WTC11 (cell line): ENCODE data around the gene ZNF254. TPM values are rescaled to one million over a fixed set of nuclear protein-coding genes. Genes with fewer than 3 reads are reported as not detected.

Source experiments
- ATAC-seq: fragments of 200-7000 bp; cut with Tn5 transposase; 2 replicates; pipeline ENCODE4 v1.10.0; 2021; ENCODE audit warnings: mild to moderate bottlenecking, moderate library complexity
- CTCF ChIA-PET: fragments of 300-600 bp; sonication (Branson Sonifier 250); formaldehyde crosslinking; loops from one replicate; lab custom pipeline; 2021; ENCODE audit warnings: antibody characterized with exemption; lab: Charles Lee
- POLR2A ChIA-PET: fragments of 350-600 bp; sonication (Branson Sonifier 250); formaldehyde crosslinking; loops from one replicate; lab custom pipeline; 2021; ENCODE audit warnings: antibody characterized with exemption; lab: Charles Lee
- DNase-seq: peaks from one replicate; pipeline ENCODE4 v3.0.0; 2021; ENCODE audit warnings: low spot score
- H3K27ac Mint-ChIP-seq: 2 replicates; pipeline ENCODE4 v1.8.0; 2021; ENCODE audit warnings: mixed read lengths
- H3K27me3 Mint-ChIP-seq: 2 replicates; pipeline ENCODE4 v1.8.0; 2021; ENCODE audit warnings: low read depth, mild to moderate bottlenecking, moderate library complexity, mixed read lengths
- H3K36me3 Mint-ChIP-seq: 2 replicates; pipeline ENCODE4 v1.8.0; 2021; ENCODE audit warnings: mixed read lengths
- H3K4me1 Mint-ChIP-seq: 2 replicates; pipeline ENCODE4 v1.8.0; 2022; ENCODE audit warnings: mixed read lengths
- H3K4me3 Mint-ChIP-seq: 2 replicates; pipeline ENCODE4 v1.8.0; 2021; ENCODE audit warnings: mild to moderate bottlenecking, moderate library complexity, mixed read lengths
- H3K9me3 Mint-ChIP-seq: 2 replicates; pipeline ENCODE4 v1.8.0; 2021; ENCODE audit warnings: mixed read lengths
- ATF3 ChIP-seq: sonication (generic); formaldehyde crosslinking; conservative IDR thresholded peaks from 2 replicates; pipeline ENCODE4 v1.8.1; 2022; ENCODE audit warnings: mild to moderate bottlenecking, missing genetic modification reagents
- CREM ChIP-seq: sonication (generic); formaldehyde crosslinking; IDR thresholded peaks from 2 replicates; pipeline ENCODE4 v1.8.1; 2022; ENCODE audit warnings: mild to moderate bottlenecking, missing genetic modification reagents, moderate library complexity
- EMX1 ChIP-seq: fragments of 250-450 bp; sonication (Bioruptor Pico); IDR thresholded peaks from 2 replicates; pipeline ENCODE4 v1.8.0; 2021; ENCODE audit warnings: mild to moderate bottlenecking
- ETV6 ChIP-seq: sonication (generic); formaldehyde crosslinking; IDR thresholded peaks from 2 replicates; pipeline ENCODE4 v1.8.1; 2022; ENCODE audit warnings: mild to moderate bottlenecking, missing genetic modification reagents
- GABPB1 ChIP-seq: sonication (generic); formaldehyde crosslinking; IDR thresholded peaks from 2 replicates; pipeline ENCODE4 v1.8.1; 2023; ENCODE audit warnings: mild to moderate bottlenecking, missing genetic modification reagents
- GRHL2 ChIP-seq: fragments of 250-450 bp; sonication (Bioruptor Pico); IDR thresholded peaks from 2 replicates; pipeline ENCODE4 v1.8.0; 2022; ENCODE audit warnings: mild to moderate bottlenecking, moderate library complexity; ENCODE audit not compliant: insufficient replicate concordance, severe bottlenecking
- NFE2L1 ChIP-seq: sonication (generic); formaldehyde crosslinking; IDR thresholded peaks from 2 replicates; pipeline ENCODE4 v1.8.1; 2023; ENCODE audit warnings: missing genetic modification reagents
- OVOL2 ChIP-seq: fragments of 250-450 bp; sonication (Bioruptor Pico); IDR thresholded peaks from 2 replicates; pipeline ENCODE4 v1.9.0; 2021; ENCODE audit warnings: mild to moderate bottlenecking, borderline replicate concordance
- TP53 ChIP-seq: sonication (generic); formaldehyde crosslinking; IDR thresholded peaks from 2 replicates; pipeline ENCODE4 v1.8.1; 2023; ENCODE audit warnings: mild to moderate bottlenecking, missing genetic modification reagents
- USF1 ChIP-seq: sonication (generic); formaldehyde crosslinking; IDR thresholded peaks from 2 replicates; pipeline ENCODE4 v1.8.0; 2022; ENCODE audit warnings: mild to moderate bottlenecking, missing genetic modification reagents
- ZNF423 ChIP-seq: fragments of 250-450 bp; sonication (Bioruptor Pico); IDR thresholded peaks from 2 replicates; pipeline ENCODE4 v2.1.2; 2022; ENCODE audit warnings: mild to moderate bottlenecking, moderate library complexity
- total RNA-seq: library from RNA; stranded (reverse); gene quantifications from 3 replicates; pipeline ENCODE4 v1.2.3, GENCODE V29; 2021
- TF ChIP-seq, protein P1 (sequence below): sonication (generic); formaldehyde crosslinking; conservative IDR thresholded peaks from 2 replicates; pipeline ENCODE4 v1.8.1; 2023; ENCODE audit warnings: mild to moderate bottlenecking, low read depth, missing genetic modification reagents, moderate library complexity
- TF ChIP-seq, protein P2 (sequence below): sonication (generic); formaldehyde crosslinking; IDR thresholded peaks from 2 replicates; pipeline ENCODE4 v1.8.1; 2022; ENCODE audit warnings: mild to moderate bottlenecking, missing genetic modification reagents, moderate library complexity, borderline replicate concordance
- TF ChIP-seq, protein P3 (sequence below): sonication (generic); formaldehyde crosslinking; IDR thresholded peaks from 2 replicates; pipeline ENCODE4 v1.8.0; 2022; ENCODE audit warnings: missing genetic modification reagents
- TF ChIP-seq, protein P4 (sequence below): sonication (generic); formaldehyde crosslinking; IDR thresholded peaks from 2 replicates; pipeline ENCODE4 v1.8.0; 2023; ENCODE audit warnings: mild to moderate bottlenecking, missing genetic modification reagents
- TF ChIP-seq, protein P5 (sequence below): sonication (generic); formaldehyde crosslinking; IDR thresholded peaks from 2 replicates; pipeline ENCODE4 v1.8.1; 2022; ENCODE audit warnings: low read depth, missing genetic modification reagents, borderline replicate concordance
- TF ChIP-seq, protein P6 (sequence below): sonication (generic); formaldehyde crosslinking; IDR thresholded peaks from 2 replicates; pipeline ENCODE4 v1.8.0; 2023; ENCODE audit warnings: missing genetic modification reagents

The ZNF254 gene
- total RNA-seq, 1 experiment from 2014 or later, result 34.5 TPM

- ChIA-PET CTCF (no interaction called here), POLR2A (no interaction called here)
- peaks cover 69% of the 10 kb centered on the region for H3K36me3 Mint-ChIP-seq
- H3K27ac Mint-ChIP-seq, result no peak overlapping the region
- no peak for ATAC-seq
- no peaks in the 10 kb centered on the region for H3K4me1 Mint-ChIP-seq
- DNase-seq, result no peak
- TF ChIP-seq, protein P1, sequence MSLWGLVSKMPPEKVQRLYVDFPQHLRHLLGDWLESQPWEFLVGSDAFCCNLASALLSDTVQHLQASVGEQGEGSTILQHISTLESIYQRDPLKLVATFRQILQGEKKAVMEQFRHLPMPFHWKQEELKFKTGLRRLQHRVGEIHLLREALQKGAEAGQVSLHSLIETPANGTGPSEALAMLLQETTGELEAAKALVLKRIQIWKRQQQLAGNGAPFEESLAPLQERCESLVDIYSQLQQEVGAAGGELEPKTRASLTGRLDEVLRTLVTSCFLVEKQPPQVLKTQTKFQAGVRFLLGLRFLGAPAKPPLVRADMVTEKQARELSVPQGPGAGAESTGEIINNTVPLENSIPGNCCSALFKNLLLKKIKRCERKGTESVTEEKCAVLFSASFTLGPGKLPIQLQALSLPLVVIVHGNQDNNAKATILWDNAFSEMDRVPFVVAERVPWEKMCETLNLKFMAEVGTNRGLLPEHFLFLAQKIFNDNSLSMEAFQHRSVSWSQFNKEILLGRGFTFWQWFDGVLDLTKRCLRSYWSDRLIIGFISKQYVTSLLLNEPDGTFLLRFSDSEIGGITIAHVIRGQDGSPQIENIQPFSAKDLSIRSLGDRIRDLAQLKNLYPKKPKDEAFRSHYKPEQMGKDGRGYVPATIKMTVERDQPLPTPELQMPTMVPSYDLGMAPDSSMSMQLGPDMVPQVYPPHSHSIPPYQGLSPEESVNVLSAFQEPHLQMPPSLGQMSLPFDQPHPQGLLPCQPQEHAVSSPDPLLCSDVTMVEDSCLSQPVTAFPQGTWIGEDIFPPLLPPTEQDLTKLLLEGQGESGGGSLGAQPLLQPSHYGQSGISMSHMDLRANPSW (CRISPR knock-in tag), result no peak
- TF ChIP-seq ATF3, result no peak
- TF ChIP-seq, protein P2, sequence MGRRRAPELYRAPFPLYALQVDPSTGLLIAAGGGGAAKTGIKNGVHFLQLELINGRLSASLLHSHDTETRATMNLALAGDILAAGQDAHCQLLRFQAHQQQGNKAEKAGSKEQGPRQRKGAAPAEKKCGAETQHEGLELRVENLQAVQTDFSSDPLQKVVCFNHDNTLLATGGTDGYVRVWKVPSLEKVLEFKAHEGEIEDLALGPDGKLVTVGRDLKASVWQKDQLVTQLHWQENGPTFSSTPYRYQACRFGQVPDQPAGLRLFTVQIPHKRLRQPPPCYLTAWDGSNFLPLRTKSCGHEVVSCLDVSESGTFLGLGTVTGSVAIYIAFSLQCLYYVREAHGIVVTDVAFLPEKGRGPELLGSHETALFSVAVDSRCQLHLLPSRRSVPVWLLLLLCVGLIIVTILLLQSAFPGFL (CRISPR knock-in tag), result no peak
- TF ChIP-seq, protein P3, sequence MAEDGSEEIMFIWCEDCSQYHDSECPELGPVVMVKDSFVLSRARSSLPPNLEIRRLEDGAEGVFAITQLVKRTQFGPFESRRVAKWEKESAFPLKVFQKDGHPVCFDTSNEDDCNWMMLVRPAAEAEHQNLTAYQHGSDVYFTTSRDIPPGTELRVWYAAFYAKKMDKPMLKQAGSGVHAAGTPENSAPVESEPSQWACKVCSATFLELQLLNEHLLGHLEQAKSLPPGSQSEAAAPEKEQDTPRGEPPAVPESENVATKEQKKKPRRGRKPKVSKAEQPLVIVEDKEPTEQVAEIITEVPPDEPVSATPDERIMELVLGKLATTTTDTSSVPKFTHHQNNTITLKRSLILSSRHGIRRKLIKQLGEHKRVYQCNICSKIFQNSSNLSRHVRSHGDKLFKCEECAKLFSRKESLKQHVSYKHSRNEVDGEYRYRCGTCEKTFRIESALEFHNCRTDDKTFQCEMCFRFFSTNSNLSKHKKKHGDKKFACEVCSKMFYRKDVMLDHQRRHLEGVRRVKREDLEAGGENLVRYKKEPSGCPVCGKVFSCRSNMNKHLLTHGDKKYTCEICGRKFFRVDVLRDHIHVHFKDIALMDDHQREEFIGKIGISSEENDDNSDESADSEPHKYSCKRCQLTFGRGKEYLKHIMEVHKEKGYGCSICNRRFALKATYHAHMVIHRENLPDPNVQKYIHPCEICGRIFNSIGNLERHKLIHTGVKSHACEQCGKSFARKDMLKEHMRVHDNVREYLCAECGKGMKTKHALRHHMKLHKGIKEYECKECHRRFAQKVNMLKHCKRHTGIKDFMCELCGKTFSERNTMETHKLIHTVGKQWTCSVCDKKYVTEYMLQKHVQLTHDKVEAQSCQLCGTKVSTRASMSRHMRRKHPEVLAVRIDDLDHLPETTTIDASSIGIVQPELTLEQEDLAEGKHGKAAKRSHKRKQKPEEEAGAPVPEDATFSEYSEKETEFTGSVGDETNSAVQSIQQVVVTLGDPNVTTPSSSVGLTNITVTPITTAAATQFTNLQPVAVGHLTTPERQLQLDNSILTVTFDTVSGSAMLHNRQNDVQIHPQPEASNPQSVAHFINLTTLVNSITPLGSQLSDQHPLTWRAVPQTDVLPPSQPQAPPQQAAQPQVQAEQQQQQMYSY (CRISPR knock-in tag), result no peak
- H3K27me3 Mint-ChIP-seq, result no peaks in the 10 kb centered on the region
- no peak overlapping the region for H3K4me3 Mint-ChIP-seq
- H3K9me3 Mint-ChIP-seq, result no peaks in the 10 kb centered on the region
Observed at GRCh38 chr19:24062190-24062589, 24.8 kb upstream of the ZNF254 start.

DNA sequence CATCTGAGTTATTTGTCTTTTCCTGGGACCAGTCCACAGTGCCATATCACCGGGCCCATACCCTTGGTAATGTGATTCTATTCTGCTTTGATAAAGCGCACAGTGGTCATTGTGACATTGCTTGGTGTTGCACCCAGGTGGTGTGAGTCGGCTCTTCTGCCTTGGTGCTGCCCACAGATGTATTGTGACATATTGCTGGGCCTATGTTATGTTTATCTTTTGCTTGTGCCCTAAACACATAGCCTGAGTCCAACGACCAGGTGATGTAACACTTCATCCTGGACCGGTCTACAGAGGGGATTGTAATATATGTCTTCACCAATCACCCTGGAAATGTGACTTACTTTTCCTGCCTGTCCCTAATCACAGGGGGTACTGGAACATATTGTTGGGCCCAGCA lies 23.7 kb upstream of the ZNF254 start:
- DNase-seq (no peak), ATAC-seq (no peak)
- Mint-ChIP-seq H3K27me3 (no peaks in the 10 kb centered on the region), H3K4me1 (no peaks in the 10 kb centered on the region), H3K9me3 (no peaks in the 10 kb centered on the region), H3K4me3 (no peak overlapping the region), H3K27ac (no peak overlapping the region), H3K36me3 (peaks cover 72% of the 10 kb centered on the region)
- TF ChIP-seq GABPB1 (CRISPR knock-in tag) (peak; percentile 90), CREM (CRISPR knock-in tag) (no peak), ETV6 (CRISPR knock-in tag) (no peak), GRHL2 (CRISPR knock-in tag) (no peak)
- ChIA-PET CTCF (no interaction called here), POLR2A (no interaction called here)

DNA sequence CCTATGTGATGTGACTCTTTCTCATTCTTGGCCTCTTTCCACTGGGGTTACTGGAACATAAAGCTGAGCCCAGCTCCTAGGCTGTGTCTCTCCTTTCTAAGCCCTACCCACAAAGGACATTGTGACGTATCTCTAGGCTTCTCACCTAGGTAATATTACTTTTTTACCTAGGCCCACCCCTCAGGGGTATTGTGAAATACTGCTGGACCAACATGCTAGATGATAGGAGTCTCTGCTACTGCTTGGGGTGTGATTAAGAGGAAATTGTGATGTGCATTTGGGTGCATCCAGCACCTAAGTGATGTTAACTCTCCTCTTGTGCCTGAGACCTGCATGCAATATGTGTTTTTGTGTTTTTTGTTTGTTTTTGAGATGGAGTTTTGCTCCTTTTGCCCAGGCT lies 22.8 kb upstream of the ZNF254 start:
- Mint-ChIP-seq H3K36me3 (peaks cover 70% of the 10 kb centered on the region), H3K4me1 (no peaks in the 10 kb centered on the region), H3K27me3 (no peaks in the 10 kb centered on the region)
- POLR2A ChIA-PET, result no interaction called here
- no peak for ATAC-seq
- TF ChIP-seq TP53 (CRISPR knock-in tag) (no peak), ZNF423 (CRISPR knock-in tag) (no peak), NFE2L1 (CRISPR knock-in tag) (no peak), OVOL2 (CRISPR knock-in tag) (no peak), USF1 (CRISPR knock-in tag) (no peak), EMX1 (CRISPR knock-in tag) (no peak)
- TF ChIP-seq, protein P2 (CRISPR knock-in tag), result no peak
- TF ChIP-seq, protein P4, sequence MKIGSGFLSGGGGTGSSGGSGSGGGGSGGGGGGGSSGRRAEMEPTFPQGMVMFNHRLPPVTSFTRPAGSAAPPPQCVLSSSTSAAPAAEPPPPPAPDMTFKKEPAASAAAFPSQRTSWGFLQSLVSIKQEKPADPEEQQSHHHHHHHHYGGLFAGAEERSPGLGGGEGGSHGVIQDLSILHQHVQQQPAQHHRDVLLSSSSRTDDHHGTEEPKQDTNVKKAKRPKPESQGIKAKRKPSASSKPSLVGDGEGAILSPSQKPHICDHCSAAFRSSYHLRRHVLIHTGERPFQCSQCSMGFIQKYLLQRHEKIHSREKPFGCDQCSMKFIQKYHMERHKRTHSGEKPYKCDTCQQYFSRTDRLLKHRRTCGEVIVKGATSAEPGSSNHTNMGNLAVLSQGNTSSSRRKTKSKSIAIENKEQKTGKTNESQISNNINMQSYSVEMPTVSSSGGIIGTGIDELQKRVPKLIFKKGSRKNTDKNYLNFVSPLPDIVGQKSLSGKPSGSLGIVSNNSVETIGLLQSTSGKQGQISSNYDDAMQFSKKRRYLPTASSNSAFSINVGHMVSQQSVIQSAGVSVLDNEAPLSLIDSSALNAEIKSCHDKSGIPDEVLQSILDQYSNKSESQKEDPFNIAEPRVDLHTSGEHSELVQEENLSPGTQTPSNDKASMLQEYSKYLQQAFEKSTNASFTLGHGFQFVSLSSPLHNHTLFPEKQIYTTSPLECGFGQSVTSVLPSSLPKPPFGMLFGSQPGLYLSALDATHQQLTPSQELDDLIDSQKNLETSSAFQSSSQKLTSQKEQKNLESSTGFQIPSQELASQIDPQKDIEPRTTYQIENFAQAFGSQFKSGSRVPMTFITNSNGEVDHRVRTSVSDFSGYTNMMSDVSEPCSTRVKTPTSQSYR (CRISPR knock-in tag), result no peak
- TF ChIP-seq, protein P5, sequence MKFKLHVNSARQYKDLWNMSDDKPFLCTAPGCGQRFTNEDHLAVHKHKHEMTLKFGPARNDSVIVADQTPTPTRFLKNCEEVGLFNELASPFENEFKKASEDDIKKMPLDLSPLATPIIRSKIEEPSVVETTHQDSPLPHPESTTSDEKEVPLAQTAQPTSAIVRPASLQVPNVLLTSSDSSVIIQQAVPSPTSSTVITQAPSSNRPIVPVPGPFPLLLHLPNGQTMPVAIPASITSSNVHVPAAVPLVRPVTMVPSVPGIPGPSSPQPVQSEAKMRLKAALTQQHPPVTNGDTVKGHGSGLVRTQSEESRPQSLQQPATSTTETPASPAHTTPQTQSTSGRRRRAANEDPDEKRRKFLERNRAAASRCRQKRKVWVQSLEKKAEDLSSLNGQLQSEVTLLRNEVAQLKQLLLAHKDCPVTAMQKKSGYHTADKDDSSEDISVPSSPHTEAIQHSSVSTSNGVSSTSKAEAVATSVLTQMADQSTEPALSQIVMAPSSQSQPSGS, result no peak
- TF ChIP-seq, protein P6, sequence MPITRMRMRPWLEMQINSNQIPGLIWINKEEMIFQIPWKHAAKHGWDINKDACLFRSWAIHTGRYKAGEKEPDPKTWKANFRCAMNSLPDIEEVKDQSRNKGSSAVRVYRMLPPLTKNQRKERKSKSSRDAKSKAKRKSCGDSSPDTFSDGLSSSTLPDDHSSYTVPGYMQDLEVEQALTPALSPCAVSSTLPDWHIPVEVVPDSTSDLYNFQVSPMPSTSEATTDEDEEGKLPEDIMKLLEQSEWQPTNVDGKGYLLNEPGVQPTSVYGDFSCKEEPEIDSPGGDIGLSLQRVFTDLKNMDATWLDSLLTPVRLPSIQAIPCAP (CRISPR knock-in tag), result no peak
- TF ChIP-seq, all 79 proteins: peak for 0
- Mint-ChIP-seq H3K9me3 (no peaks in the 10 kb centered on the region), H3K4me3 (no peak overlapping the region), H3K27ac (no peak overlapping the region)
- CTCF ChIA-PET, result no interaction called here
- no peak for DNase-seq
